GM23248 (cell line): ENCODE data around the gene HASPIN.

Experiments
- EZH2 ChIP-seq: fragments of 200-600 bp; sonication (generic); IDR thresholded peaks from 2 replicates; pipeline ENCODE4 v1.6.1; 2018; ENCODE audit warnings: antibody characterized with exemption, mild to moderate bottlenecking; ENCODE audit not compliant: insufficient read depth, poor library complexity, severe bottlenecking
- EZH2phosphoT487 ChIP-seq: fragments of 200-600 bp; sonication (generic); IDR thresholded peaks from 2 replicates; pipeline ENCODE4 v1.6.1; 2018; ENCODE audit warnings: antibody characterized with exemption, moderate library complexity, mild to moderate bottlenecking, low read depth; ENCODE audit not compliant: insufficient read depth

DNA sequence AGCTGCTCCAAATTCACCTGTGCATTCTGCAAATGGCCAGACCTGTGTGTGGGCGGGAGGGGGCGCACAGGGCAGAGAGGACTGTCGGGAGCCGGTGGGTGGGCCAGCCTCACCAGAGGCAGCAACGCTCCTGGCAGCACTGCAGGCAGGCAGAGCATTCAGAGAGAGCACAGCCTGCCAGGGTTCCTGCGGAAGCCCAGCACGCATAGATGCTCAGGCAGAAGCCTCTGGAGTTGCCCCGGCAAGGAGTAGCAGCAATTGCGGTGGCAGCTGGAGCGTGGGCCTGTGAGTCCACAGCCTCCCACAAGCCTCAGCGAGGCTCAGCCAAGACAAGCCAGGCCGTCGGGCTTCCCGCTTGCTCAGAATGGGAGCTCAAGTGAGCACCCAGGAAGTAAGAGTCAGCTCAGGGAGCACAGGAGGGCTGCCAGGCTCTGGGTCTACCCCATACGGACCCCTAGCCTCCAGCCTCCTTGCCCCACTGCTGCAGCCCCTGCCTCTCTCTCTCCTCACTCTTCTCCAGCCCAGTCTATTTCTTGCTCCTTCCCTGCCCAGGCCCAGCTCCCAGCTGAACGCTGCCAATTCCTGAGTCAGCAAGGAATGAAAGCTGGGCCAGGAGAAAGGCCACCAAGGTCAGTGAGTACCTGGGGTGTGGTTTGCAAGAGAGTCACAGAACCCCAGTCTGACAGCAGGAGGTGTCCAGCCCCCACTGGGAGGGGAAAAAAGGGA is 45.4 kb upstream of the HASPIN start:
- no peak for TF ChIP-seq EZH2
- no peak for TF ChIP-seq EZH2phosphoT487
